Measurements from ENCODE around the gene TOMM20. TPM values are rescaled to one million over a fixed set of nuclear protein-coding genes. Genes with fewer than 3 reads are reported as not detected.
A peak's percentile ranks its signal among the peaks of the same experiment; 100 is the strongest.
"Not testable (repeated sequence)": the region's sequence is repeated elsewhere in the genome, so short reads cannot be mapped to it uniquely, and the experiment has no call there.

Gene TOMM20
- total RNA-seq, 1 experiment from 2014 or later, result 184 TPM

- TF ChIP-seq ZNF317 (CRISPR knock-in tag; IDR thresholded peaks at IDR 0.05; ENCODE audit: borderline replicate concordance, low read depth), result no peak
Measured at GRCh38 chr1:235160383-235160956, 31.8 kb upstream of the TOMM20 start (continued).

- H3K27ac Mint-ChIP-seq, result peak overlapping the region; percentile 69; the same call in 1 of the 2 replicates
- H3K36me3 Mint-ChIP-seq; DNase-seq (ENCODE audit: low spot score); H3K9me3 Mint-ChIP-seq; CTCF ChIA-PET; ATAC-seq; H3K27me3 Mint-ChIP-seq (ENCODE audit: low read depth); POLR2A ChIA-PET: not testable (repeated sequence)
- peaks cover 12% of the 10 kb centered on the region for H3K4me1 Mint-ChIP-seq
- H3K4me3 Mint-ChIP-seq, result peak overlapping the region; percentile 94
Measured at GRCh38 chr1:235159930-235160329, 31.3 kb upstream of the TOMM20 start.

GRCh38 chr1:235159284-235159683 lies 30.6 kb upstream of the TOMM20 start:
- POLR2A ChIA-PET, result interaction anchor here (0.6 to 0.7 kb wide), 2 partner anchors 23 to 900 kb away, joined by 3 to 4 read pairs; no protein-coding TSS in a partner anchor

GRCh38 chr1:235158680-235159079 lies 30.0 kb upstream of the TOMM20 start:
- ATAC-seq, result no peak
- H3K4me3 Mint-ChIP-seq, result no peak overlapping the region
- peaks cover 21% of the 10 kb centered on the region for H3K36me3 Mint-ChIP-seq
- no peaks in the 10 kb centered on the region for H3K27me3 Mint-ChIP-seq (ENCODE audit: low read depth)
- no peak for DNase-seq (ENCODE audit: low spot score)
- TF ChIP-seq TEAD1 (CRISPR knock-in tag; IDR thresholded peaks at IDR 0.05) (no peak), ESRRA (CRISPR knock-in tag; IDR thresholded peaks at IDR 0.05; ENCODE audit: borderline replicate concordance) (no peak), ZNF317 (CRISPR knock-in tag; IDR thresholded peaks at IDR 0.05; ENCODE audit: borderline replicate concordance, low read depth) (no peak), ATF2 (CRISPR knock-in tag; IDR thresholded peaks at IDR 0.05; ENCODE audit: borderline replicate concordance, low read depth) (no peak), ZMAT4 (CRISPR knock-in tag; IDR thresholded peaks at IDR 0.05) (no peak), IRF2 (CRISPR knock-in tag; IDR thresholded peaks at IDR 0.05; ENCODE audit: borderline replicate concordance, low read depth) (no peak), ERG (CRISPR knock-in tag; IDR thresholded peaks at IDR 0.05) (no peak), OVOL2 (CRISPR knock-in tag; IDR thresholded peaks at IDR 0.05; ENCODE audit: borderline replicate concordance) (no peak), FOXP1 (CRISPR knock-in tag; IDR thresholded peaks at IDR 0.05; ENCODE audit: borderline replicate concordance) (no peak), SOX15 (CRISPR knock-in tag; IDR thresholded peaks at IDR 0.05) (no peak)
- ChIA-PET POLR2A (interaction anchor here (0.6 to 0.7 kb wide), 2 partner anchors 23 to 901 kb away, joined by 3 to 4 read pairs; no protein-coding TSS in a partner anchor), CTCF (interaction anchor here (0.8 kb wide), 1 partner anchor 257 kb away, joined by 5 read pairs; no protein-coding TSS in a partner anchor)
- H3K9me3 Mint-ChIP-seq, result no peaks in the 10 kb centered on the region
- peaks cover 12% of the 10 kb centered on the region for H3K4me1 Mint-ChIP-seq
- H3K27ac Mint-ChIP-seq, result no peak overlapping the region

More at GRCh38 chr1:235159284-235159683, 30.6 kb upstream of the TOMM20 start:
- CTCF ChIA-PET, result interaction anchor here (0.8 kb wide), 1 partner anchor 256 kb away, joined by 5 read pairs; no protein-coding TSS in a partner anchor
- peaks cover 12% of the 10 kb centered on the region for H3K4me1 Mint-ChIP-seq
- H3K9me3 Mint-ChIP-seq; ATAC-seq; H3K27ac Mint-ChIP-seq; H3K27me3 Mint-ChIP-seq (ENCODE audit: low read depth); DNase-seq (ENCODE audit: low spot score): not testable (repeated sequence)
- peaks cover 15% of the 10 kb centered on the region for H3K36me3 Mint-ChIP-seq
- peak overlapping the region; percentile 94 for H3K4me3 Mint-ChIP-seq

- TF ChIP-seq, protein P1, sequence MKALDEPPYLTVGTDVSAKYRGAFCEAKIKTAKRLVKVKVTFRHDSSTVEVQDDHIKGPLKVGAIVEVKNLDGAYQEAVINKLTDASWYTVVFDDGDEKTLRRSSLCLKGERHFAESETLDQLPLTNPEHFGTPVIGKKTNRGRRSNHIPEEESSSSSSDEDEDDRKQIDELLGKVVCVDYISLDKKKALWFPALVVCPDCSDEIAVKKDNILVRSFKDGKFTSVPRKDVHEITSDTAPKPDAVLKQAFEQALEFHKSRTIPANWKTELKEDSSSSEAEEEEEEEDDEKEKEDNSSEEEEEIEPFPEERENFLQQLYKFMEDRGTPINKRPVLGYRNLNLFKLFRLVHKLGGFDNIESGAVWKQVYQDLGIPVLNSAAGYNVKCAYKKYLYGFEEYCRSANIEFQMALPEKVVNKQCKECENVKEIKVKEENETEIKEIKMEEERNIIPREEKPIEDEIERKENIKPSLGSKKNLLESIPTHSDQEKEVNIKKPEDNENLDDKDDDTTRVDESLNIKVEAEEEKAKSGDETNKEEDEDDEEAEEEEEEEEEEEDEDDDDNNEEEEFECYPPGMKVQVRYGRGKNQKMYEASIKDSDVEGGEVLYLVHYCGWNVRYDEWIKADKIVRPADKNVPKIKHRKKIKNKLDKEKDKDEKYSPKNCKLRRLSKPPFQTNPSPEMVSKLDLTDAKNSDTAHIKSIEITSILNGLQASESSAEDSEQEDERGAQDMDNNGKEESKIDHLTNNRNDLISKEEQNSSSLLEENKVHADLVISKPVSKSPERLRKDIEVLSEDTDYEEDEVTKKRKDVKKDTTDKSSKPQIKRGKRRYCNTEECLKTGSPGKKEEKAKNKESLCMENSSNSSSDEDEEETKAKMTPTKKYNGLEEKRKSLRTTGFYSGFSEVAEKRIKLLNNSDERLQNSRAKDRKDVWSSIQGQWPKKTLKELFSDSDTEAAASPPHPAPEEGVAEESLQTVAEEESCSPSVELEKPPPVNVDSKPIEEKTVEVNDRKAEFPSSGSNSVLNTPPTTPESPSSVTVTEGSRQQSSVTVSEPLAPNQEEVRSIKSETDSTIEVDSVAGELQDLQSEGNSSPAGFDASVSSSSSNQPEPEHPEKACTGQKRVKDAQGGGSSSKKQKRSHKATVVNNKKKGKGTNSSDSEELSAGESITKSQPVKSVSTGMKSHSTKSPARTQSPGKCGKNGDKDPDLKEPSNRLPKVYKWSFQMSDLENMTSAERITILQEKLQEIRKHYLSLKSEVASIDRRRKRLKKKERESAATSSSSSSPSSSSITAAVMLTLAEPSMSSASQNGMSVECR (CRISPR knock-in tag; IDR thresholded peaks at IDR 0.05; ENCODE audit: borderline replicate concordance), result no peak
- TF ChIP-seq ZMAT4 (CRISPR knock-in tag; IDR thresholded peaks at IDR 0.05) (no peak), FOXJ3 (CRISPR knock-in tag; IDR thresholded peaks at IDR 0.05; ENCODE audit: borderline replicate concordance) (no peak), MXD4 (CRISPR knock-in tag; IDR thresholded peaks at IDR 0.05; ENCODE audit: borderline replicate concordance) (no peak), MYBL2 (CRISPR knock-in tag; IDR thresholded peaks at IDR 0.05) (no peak)
- no peaks in the 10 kb centered on the region for H3K27me3 Mint-ChIP-seq (ENCODE audit: low read depth)
- ChIA-PET CTCF (no interaction called here), POLR2A (no interaction called here)
- H3K9me3 Mint-ChIP-seq, result no peaks in the 10 kb centered on the region
- peaks cover 36% of the 10 kb centered on the region for H3K36me3 Mint-ChIP-seq
- peaks cover 12% of the 10 kb centered on the region for H3K4me1 Mint-ChIP-seq
- no peak overlapping the region for H3K27ac Mint-ChIP-seq
- DNase-seq (ENCODE audit: low spot score), result no peak
- H3K4me3 Mint-ChIP-seq, result no peak overlapping the region
- no peak for ATAC-seq
Measured at GRCh38 chr1:235157150-235157549, 28.5 kb upstream of the TOMM20 start.
